Measurements from ENCODE around the gene USP49. TPM values are rescaled to one million over a fixed set of nuclear protein-coding genes. Genes with fewer than 3 reads are reported as not detected.

The USP49 gene
- total and polyA plus RNA-seq, 2 of the 13 experiments (the other 11 are each of a cell fraction or from before 2014, with no cell fraction given): 2.9 to 4.3 TPM

DNA sequence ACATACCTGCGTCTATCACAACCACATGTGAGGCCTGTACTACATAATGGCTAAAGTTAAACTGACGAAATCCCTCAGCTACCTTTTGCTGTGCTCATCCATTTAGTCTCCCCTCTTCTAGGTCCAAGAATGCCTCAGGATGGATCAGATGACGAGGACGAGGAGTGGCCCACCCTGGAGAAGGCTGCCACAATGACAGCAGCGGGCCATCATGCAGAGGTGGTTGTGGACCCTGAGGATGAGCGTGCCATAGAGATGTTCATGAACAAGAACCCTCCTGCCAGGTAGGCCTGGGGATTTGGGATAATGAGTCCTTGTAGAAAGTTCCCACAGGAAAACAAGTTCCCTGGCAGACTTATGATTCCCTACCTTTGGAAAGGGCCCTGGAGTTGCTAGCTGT is 32.1 kb upstream of the USP49 start:
- peaks cover 40% of the 10 kb centered on the region for H3K79me2 ChIP-seq (ENCODE audit: insufficient read depth, low read length)

DNA sequence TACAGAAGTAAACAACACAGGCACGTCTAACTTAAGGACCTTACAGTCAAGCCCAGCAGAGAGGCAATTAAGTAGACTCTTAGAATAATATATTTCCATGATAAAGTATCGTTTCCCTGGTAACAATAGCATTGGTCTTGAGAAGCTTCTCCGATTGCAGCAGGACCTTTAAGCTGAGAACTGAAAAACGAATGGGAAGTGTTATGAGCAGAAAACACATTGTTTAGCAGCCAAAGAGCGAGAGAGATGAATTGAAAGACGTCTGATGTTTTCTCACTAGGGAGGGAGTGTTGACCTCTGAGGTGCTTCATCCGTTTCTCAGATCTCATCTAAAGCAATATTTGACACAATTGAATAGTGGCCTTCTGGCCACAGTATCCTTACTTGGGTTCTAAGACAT is 27.0 kb upstream of the USP49 start:
- Histone ChIP-seq H3K4me1 (ENCODE audit: insufficient read depth, low read length) (peaks cover 41% of the 10 kb centered on the region), H2AFZ (ENCODE audit: low read length) (no peak overlapping the region), H4K20me1 (ENCODE audit: insufficient read depth, low read length) (peaks cover 8% of the 10 kb centered on the region; the same call in 1 of the 2 replicates), H3K36me3 (replicated peaks in 1 of 2; ENCODE audit: control insufficient read depth in 1 of 2, insufficient read depth in 2 of 2, low read length in 2 of 2) (peaks cover 6 to 21% of the 10 kb centered on the region in 2 experiments), H3K27ac (ENCODE audit: extremely low read length, insufficient read depth, low read length) (peak overlapping the region; percentile 96), H3K9ac (ENCODE audit: insufficient read depth, low read depth, low read length) (peak overlapping the region; percentile 95), H3K9me3 (ENCODE audit: low read length) (no peaks in the 10 kb centered on the region), H3K79me2 (ENCODE audit: insufficient read depth, low read length) (peaks cover 64% of the 10 kb centered on the region), H3K4me3 (replicated peaks in 1 of 3; ENCODE audit: insufficient read depth in 1 of 3, low read depth in 2 of 3, low read length in 3 of 3) (peak overlapping the region; percentile 80 to 93 (median 86)), H3K4me2 (ENCODE audit: low read depth, low read length) (peak overlapping the region; percentile 89), H3K27me3 (ENCODE audit: control insufficient read depth in 1 of 2, insufficient read depth in 2 of 2, low read length in 2 of 2) (no peaks in the 10 kb centered on the region; a peak in 1 of 5 replicates)
- POLR2A ChIA-PET: interaction anchor here (1.3 to 2.7 kb wide), 4 partner anchors 13 to 135 kb away, joined by 5 to 47 read pairs (median 28); partner anchors contain the start of genes TAF8 and TOMM6
- FAIRE-seq (no peak), DNase-seq (ENCODE audit: low spot score) (no peak), ATAC-seq (no peak)
- in situ Hi-C loops (cut with HindIII; ENCODE audit: extremely low pct_ligation_motif_present, low pct_unique_long_range_greater_than_20kb): loop anchor here (5.0 kb wide), 1 partner anchor 135 kb away; the partner anchor contains the start of gene TOMM6
- TF ChIP-seq ZNF468 (CRISPR knock-in tag; IDR thresholded peaks at IDR 0.05) (no peak), ZFP90 (CRISPR knock-in tag; IDR thresholded peaks at IDR 0.05; ENCODE audit: borderline replicate concordance) (no peak), SMARCE1 (IDR thresholded peaks at IDR 0.05; ENCODE audit: borderline replicate concordance) (no peak), ZNF549 (CRISPR knock-in tag; IDR thresholded peaks at IDR 0.05) (no peak), SNAPC2 (CRISPR knock-in tag; IDR thresholded peaks at IDR 0.05) (0 out of 2 replicates have a peak, but pooled peaks have one; percentile 9), ZBTB42 (CRISPR knock-in tag; IDR thresholded peaks at IDR 0.05) (peak; percentile 10; the same call in 1 of the 2 replicates), ZC3H13 (CRISPR knock-in tag; IDR thresholded peaks at IDR 0.05) (0 out of 2 replicates have a peak, but pooled peaks have one; percentile 6)
- TF ChIP-seq, protein P1, sequence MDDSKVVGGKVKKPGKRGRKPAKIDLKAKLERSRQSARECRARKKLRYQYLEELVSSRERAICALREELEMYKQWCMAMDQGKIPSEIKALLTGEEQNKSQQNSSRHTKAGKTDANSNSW (CRISPR knock-in tag; IDR thresholded peaks at IDR 0.05; ENCODE audit: borderline replicate concordance): no peak
- TF ChIP-seq, protein P2, sequence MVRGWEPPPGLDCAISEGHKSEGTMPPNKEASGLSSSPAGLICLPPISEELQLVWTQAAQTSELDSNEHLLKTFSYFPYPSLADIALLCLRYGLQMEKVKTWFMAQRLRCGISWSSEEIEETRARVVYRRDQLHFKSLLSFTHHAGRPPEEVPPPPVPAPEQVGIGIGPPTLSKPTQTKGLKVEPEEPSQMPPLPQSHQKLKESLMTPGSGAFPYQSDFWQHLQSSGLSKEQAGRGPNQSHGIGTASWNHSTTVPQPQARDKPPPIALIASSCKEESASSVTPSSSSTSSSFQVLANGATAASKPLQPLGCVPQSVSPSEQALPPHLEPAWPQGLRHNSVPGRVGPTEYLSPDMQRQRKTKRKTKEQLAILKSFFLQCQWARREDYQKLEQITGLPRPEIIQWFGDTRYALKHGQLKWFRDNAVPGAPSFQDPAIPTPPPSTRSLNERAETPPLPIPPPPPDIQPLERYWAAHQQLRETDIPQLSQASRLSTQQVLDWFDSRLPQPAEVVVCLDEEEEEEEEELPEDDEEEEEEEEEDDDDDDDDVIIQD (CRISPR knock-in tag; IDR thresholded peaks at IDR 0.05; ENCODE audit: low read depth): no peak
- TF ChIP-seq, protein P3, sequence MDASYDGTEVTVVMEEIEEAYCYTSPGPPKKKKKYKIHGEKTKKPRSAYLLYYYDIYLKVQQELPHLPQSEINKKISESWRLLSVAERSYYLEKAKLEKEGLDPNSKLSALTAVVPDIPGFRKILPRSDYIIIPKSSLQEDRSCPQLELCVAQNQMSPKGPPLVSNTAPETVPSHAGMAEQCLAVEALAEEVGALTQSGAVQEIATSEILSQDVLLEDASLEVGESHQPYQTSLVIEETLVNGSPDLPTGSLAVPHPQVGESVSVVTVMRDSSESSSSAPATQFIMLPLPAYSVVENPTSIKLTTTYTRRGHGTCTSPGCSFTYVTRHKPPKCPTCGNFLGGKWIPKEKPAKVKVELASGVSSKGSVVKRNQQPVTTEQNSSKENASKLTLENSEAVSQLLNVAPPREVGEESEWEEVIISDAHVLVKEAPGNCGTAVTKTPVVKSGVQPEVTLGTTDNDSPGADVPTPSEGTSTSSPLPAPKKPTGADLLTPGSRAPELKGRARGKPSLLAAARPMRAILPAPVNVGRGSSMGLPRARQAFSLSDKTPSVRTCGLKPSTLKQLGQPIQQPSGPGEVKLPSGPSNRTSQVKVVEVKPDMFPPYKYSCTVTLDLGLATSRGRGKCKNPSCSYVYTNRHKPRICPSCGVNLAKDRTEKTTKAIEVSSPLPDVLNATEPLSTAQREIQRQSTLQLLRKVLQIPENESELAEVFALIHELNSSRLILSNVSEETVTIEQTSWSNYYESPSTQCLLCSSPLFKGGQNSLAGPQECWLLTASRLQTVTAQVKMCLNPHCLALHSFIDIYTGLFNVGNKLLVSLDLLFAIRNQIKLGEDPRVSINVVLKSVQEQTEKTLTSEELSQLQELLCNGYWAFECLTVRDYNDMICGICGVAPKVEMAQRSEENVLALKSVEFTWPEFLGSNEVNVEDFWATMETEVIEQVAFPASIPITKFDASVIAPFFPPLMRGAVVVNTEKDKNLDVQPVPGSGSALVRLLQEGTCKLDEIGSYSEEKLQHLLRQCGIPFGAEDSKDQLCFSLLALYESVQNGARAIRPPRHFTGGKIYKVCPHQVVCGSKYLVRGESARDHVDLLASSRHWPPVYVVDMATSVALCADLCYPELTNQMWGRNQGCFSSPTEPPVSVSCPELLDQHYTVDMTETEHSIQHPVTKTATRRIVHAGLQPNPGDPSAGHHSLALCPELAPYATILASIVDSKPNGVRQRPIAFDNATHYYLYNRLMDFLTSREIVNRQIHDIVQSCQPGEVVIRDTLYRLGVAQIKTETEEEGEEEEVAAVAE (CRISPR knock-in tag; IDR thresholded peaks at IDR 0.05; ENCODE audit: borderline replicate concordance): no peak
- 3% methylated on average over 7 of the region's 7 CpGs for WGBS (ENCODE audit: low lambda C conversion rate)
- BruUV-seq (replicated peaks): no TSS peak
- intact Hi-C loops (cut with micrococcal nuclease; ENCODE audit: unreplicated experiment): no loop called here
- CTCF ChIA-PET (ENCODE audit: low intra/inter-chr PET ratio, low total read pairs): interaction anchor here (1.3 to 2.5 kb wide), 2 partner anchors 135 to 142 kb away, joined by 3 to 22 read pairs; partner anchors contain the start of gene TOMM6

More for the DNA sequence above, 32.1 kb upstream of the USP49 start:
- Histone ChIP-seq H3K4me3 (replicated peaks in 1 of 3; ENCODE audit: insufficient read depth in 1 of 3, low read depth in 2 of 3, low read length in 3 of 3) (no peak overlapping the region), H3K9ac (ENCODE audit: insufficient read depth, low read depth, low read length) (no peak overlapping the region), H3K27ac (ENCODE audit: extremely low read length, insufficient read depth, low read length) (no peak overlapping the region), H3K4me1 (ENCODE audit: insufficient read depth, low read length) (peaks cover 28% of the 10 kb centered on the region), H3K27me3 (ENCODE audit: control insufficient read depth in 1 of 2, insufficient read depth in 2 of 2, low read length in 2 of 2) (no peaks in the 10 kb centered on the region; a peak in 1 of 5 replicates), H3K36me3 (replicated peaks in 1 of 2; ENCODE audit: control insufficient read depth in 1 of 2, insufficient read depth in 2 of 2, low read length in 2 of 2) (peaks cover 50 to 72% of the 10 kb centered on the region in 2 experiments), H3K4me2 (ENCODE audit: low read depth, low read length) (no peak overlapping the region), H3K9me3 (ENCODE audit: low read length) (no peaks in the 10 kb centered on the region), H2AFZ (ENCODE audit: low read length) (no peak overlapping the region), H4K20me1 (ENCODE audit: insufficient read depth, low read length) (peaks cover 7% of the 10 kb centered on the region; the same call in 1 of the 2 replicates)
- no peak for DNase-seq (ENCODE audit: low spot score)
- WGBS (ENCODE audit: low lambda C conversion rate): 91% methylated on average over 6 of the region's 6 CpGs
- intact Hi-C loops (cut with micrococcal nuclease; ENCODE audit: unreplicated experiment): no loop called here
- in situ Hi-C loops (cut with HindIII; ENCODE audit: extremely low pct_ligation_motif_present, low pct_unique_long_range_greater_than_20kb): no loop called here
- TF ChIP-seq RBM22 (optimal IDR thresholded peaks at IDR 0.05; ENCODE audit: low read length) (peak; percentile 66), ZNF709 (CRISPR knock-in tag; IDR thresholded peaks at IDR 0.05) (no peak)
- no peak for ATAC-seq
- POLR2A ChIA-PET: no interaction called here
- CTCF ChIA-PET (ENCODE audit: low intra/inter-chr PET ratio, low total read pairs): no interaction called here
- BruUV-seq (replicated peaks): no TSS peak
- FAIRE-seq: no peak
